Subcutaneous abdominal adipose tissue (tissue), 5 donors: ENCODE results near the gene SATB1.

Experiments
- H3K27ac ChIP-seq: one replicate; pipeline ENCODE4 v1.7.0; 2013; ENCODE audit warnings: low read depth, mild to moderate bottlenecking, inconsistent platforms, low read length, moderate library complexity
- H3K27me3 ChIP-seq, 5 donors: one replicate each; pipeline ENCODE4 v1.7.0; 2013; ENCODE audit warnings: low read length in 5 of 5, inconsistent platforms in 1 of 5; ENCODE audit not compliant: control insufficient read depth in 5 of 5, insufficient read depth in 4 of 5
- H3K36me3 ChIP-seq, 5 donors: one replicate each; pipeline ENCODE4 v1.7.0; 2013; ENCODE audit warnings: low read length in 5 of 5; ENCODE audit not compliant: control insufficient read depth in 5 of 5, insufficient read depth in 5 of 5
- H3K4me1 ChIP-seq, 5 donors: one replicate each; pipeline ENCODE4 v1.7.0; 2013; ENCODE audit warnings: low read length in 5 of 5, mild to moderate bottlenecking in 3 of 5, moderate library complexity in 1 of 5; ENCODE audit not compliant: control insufficient read depth in 5 of 5, insufficient read depth in 5 of 5
- H3K4me3 ChIP-seq, 5 donors: one replicate each; pipeline ENCODE4 v1.7.0; 2013; ENCODE audit warnings: low read length in 5 of 5, low read depth in 1 of 5
- H3K9ac ChIP-seq, 5 donors: one replicate each; pipeline ENCODE4 v1.7.0; 2013; ENCODE audit warnings: low read length in 5 of 5, mild to moderate bottlenecking in 4 of 5, moderate library complexity in 3 of 5
- H3K9me3 ChIP-seq, 5 donors: one replicate each; pipeline ENCODE4 v1.7.0; 2013; ENCODE audit warnings: low read length in 5 of 5; ENCODE audit not compliant: control insufficient read depth in 5 of 5
- donor health status: healthy.
- donor health status: healthy.
- donor health status: healthy.
- donor health status: healthy.
- donor health status: healthy.

Gene SATB1

DNA sequence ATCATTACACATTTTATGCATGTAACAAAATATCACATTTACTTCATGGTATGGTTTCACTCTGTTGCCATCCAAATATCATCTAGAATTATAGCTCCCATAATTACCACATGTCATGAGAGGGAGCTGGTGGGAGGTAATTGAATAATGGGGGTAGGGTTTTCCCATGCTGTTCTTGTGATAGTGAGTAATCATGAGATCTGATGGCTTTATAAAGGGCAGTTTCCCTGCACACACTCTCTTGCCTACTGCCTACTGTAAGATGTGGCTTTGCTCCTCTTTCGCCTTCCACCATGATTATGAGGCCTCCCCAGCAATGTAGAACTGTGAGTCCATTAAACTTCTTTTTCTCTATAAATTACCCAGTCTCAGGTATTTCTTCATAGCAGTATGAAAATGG lies 123.4 kb downstream of the SATB1 start:
- H3K9me3 ChIP-seq, result peaks cover 2 to 9% (median 5%) of the 10 kb centered on the region in 5 donors
- H3K4me3 ChIP-seq, result no peak overlapping the region
- H3K36me3 ChIP-seq, result no peaks in the 10 kb centered on the region
- no peak overlapping the region for H3K27ac ChIP-seq
- no peaks in the 10 kb centered on the region for H3K4me1 ChIP-seq
- H3K9ac ChIP-seq, result no peak overlapping the region
- H3K27me3 ChIP-seq, result no peaks in the 10 kb centered on the region

DNA sequence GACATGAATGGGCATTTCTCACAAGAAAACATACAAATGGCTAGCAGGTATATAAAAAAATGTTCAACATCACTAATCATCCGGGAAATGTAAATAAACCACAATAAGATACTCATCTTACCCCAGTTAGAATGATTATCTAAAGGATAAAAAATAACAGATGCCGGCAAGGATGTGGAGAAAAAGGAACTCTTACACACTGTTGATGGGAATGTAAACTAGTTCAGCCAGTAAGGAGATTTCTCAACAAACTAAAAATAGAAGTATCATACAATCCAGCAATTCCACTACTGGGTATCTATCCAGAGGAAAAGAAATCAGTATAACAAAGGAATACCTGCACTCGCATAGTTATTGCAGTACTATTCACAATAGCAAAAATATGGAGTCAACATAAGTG lies 124.2 kb downstream of the SATB1 start:
- H3K36me3 ChIP-seq, result no peaks in the 10 kb centered on the region
- no peak overlapping the region for H3K27ac ChIP-seq
- H3K4me1 ChIP-seq, result no peaks in the 10 kb centered on the region
- peaks cover 3 to 11% (median 8%) of the 10 kb centered on the region in 5 donors for H3K9me3 ChIP-seq
- H3K4me3 ChIP-seq, result no peak overlapping the region
- no peak overlapping the region for H3K9ac ChIP-seq
- no peaks in the 10 kb centered on the region for H3K27me3 ChIP-seq

- Histone ChIP-seq H3K27ac (no peak overlapping the region), H3K9ac (no peak overlapping the region), H3K9me3 (peaks cover 8 to 18% (median 13%) of the 10 kb centered on the region in 5 donors), H3K4me3 (no peak overlapping the region), H3K36me3 (no peaks in the 10 kb centered on the region), H3K27me3 (no peaks in the 10 kb centered on the region), H3K4me1 (no peaks in the 10 kb centered on the region)
These were observed 128.0 kb downstream of the SATB1 start for GRCh38 chr3:18297126-18297525.
